Measurements from ENCODE around the gene BEX4. TPM values are rescaled to one million over a fixed set of nuclear protein-coding genes. Genes with fewer than 3 reads are reported as not detected.

BEX4 gene
- total RNA-seq, 1 donor from 2014 or later, result 3.2 TPM

- no peak for DNase-seq (ENCODE audit: low read depth)
These were observed 21.4 kb downstream of the BEX4 start for GRCh38 chrX:103236296-103236695.

- DNase-seq (ENCODE audit: low read depth), result no peak
These were observed 25.2 kb downstream of the BEX4 start for GRCh38 chrX:103240155-103240554.

GRCh38 chrX:103248553-103248952 is 33.6 kb downstream of the BEX4 start:
- DNase-seq (ENCODE audit: low read depth), result peak; percentile 26

GRCh38 chrX:103249805-103250204 is 34.9 kb downstream of the BEX4 start:
- DNase-seq (ENCODE audit: low read depth), result no peak

GRCh38 chrX:103250977-103251376 is 36.1 kb downstream of the BEX4 start:
- DNase-seq (ENCODE audit: low read depth), result no peak

- DNase-seq (ENCODE audit: low read depth), result peak; percentile 19
These were observed 38.7 kb downstream of the BEX4 start for GRCh38 chrX:103253608-103254007.

- DNase-seq (ENCODE audit: low read depth), result peak; percentile 49
These were observed 39.4 kb downstream of the BEX4 start for GRCh38 chrX:103254171-103254824.

- peak; percentile 87 for DNase-seq (ENCODE audit: low read depth)
These were observed 40.1 kb downstream of the BEX4 start, which contains the start of gene TCEAL8 for GRCh38 chrX:103254921-103255493. TSS of gene TCEAL8 (minus strand) at chrX:103255155. CDS start at chrX:103253979, 1,176 bp downstream.

GRCh38 chrX:103256651-103257050 is 41.7 kb downstream of the BEX4 start:
- no peak for DNase-seq (ENCODE audit: low read depth)

GRCh38 chrX:103258275-103258674 is 43.4 kb downstream of the BEX4 start:
- no peak for DNase-seq (ENCODE audit: low read depth)

Other genes starting within 250 kb of the BEX4 start
- 1.3 and 1.7 TPM in 2 replicates for gene BEX1, start 150.9 kb upstream of the BEX4 start, total RNA-seq
- 0.26 and 0.75 TPM in 2 replicates for gene NXF3, start 122.0 kb upstream of the BEX4 start, total RNA-seq
- 119 and 141 TPM in 2 replicates for gene TCEAL8, start 40.0 kb downstream of the BEX4 start, total RNA-seq
- not detected in 2 replicates for gene TCEAL5, start 61.6 kb downstream of the BEX4 start, total RNA-seq
- 6.5 and 11.7 TPM in 2 replicates for gene BEX2, start 95.9 kb downstream of the BEX4 start, total RNA-seq
- gene TCEAL7, start 115.1 kb downstream of the BEX4 start, total RNA-seq, result 54.0 and 66.3 TPM in 2 replicates
- 158 and 197 TPM in 2 replicates for gene TCEAL9, start 141.4 kb downstream of the BEX4 start, total RNA-seq
- 211 TPM in 2 replicates for gene BEX3, start 161.4 kb downstream of the BEX4 start, total RNA-seq

Data from myocyte (in vitro differentiated cells).